ENCODE data around the gene LINGO1.
A peak's percentile ranks its signal among the peaks of the same experiment; 100 is the strongest.

LINGO1 gene

GRCh38 chr15:77632534-77633133 lies at the start of gene LINGO1:
Gene LINGO1 (minus strand): TSS chr15:77632912. CDS start chr15:77632315, 597 bp downstream.
- DNase-seq, result peak; percentile 60

- DNase-seq, result no peak
Observed at GRCh38 chr15:77681362-77681761, 48.6 kb upstream of the LINGO1 start.

- no peak for DNase-seq
Observed at GRCh38 chr15:77676569-77677375, 44.1 kb upstream of the LINGO1 start.

- no peak for DNase-seq
Observed at GRCh38 chr15:77675806-77676415, 43.2 kb upstream of the LINGO1 start.

- no peak for DNase-seq
Observed at GRCh38 chr15:77674327-77674726, 41.6 kb upstream of the LINGO1 start.

GRCh38 chr15:77673866-77674265 lies 41.2 kb upstream of the LINGO1 start:
- DNase-seq, result no peak

- no peak for DNase-seq
Observed at GRCh38 chr15:77672135-77672534, 39.4 kb upstream of the LINGO1 start.

GRCh38 chr15:77671362-77672056 lies 38.8 kb upstream of the LINGO1 start:
- no peak for DNase-seq

- DNase-seq, result no peak
Observed at GRCh38 chr15:77670558-77671361, 38.0 kb upstream of the LINGO1 start.

GRCh38 chr15:77669896-77670295 lies 37.2 kb upstream of the LINGO1 start:
- DNase-seq, result no peak

GRCh38 chr15:77667338-77668234 lies 34.9 kb upstream of the LINGO1 start:
- no peak for DNase-seq

- DNase-seq, result no peak
Observed at GRCh38 chr15:77666296-77666660, 33.6 kb upstream of the LINGO1 start.

- no peak for DNase-seq
Observed at GRCh38 chr15:77665530-77666295, 33.0 kb upstream of the LINGO1 start.

GRCh38 chr15:77664428-77664827 lies 31.7 kb upstream of the LINGO1 start:
- DNase-seq, result no peak

GRCh38 chr15:77663256-77663655 lies 30.5 kb upstream of the LINGO1 start:
- no peak for DNase-seq

GRCh38 chr15:77659350-77660321 lies 26.9 kb upstream of the LINGO1 start:
- DNase-seq, result peak; percentile 68

GRCh38 chr15:77658304-77658703 lies 25.6 kb upstream of the LINGO1 start:
- no peak for DNase-seq

GRCh38 chr15:77657634-77658238 lies 25.0 kb upstream of the LINGO1 start:
- no peak for DNase-seq

GRCh38 chr15:77656294-77656693 lies 23.6 kb upstream of the LINGO1 start:
- DNase-seq, result no peak

Data from DMS53 (cell line).